ENCODE measurements around the gene PRMT2. TPM values are rescaled to one million over a fixed set of nuclear protein-coding genes. Genes with fewer than 3 reads are reported as not detected.

The PRMT2 gene
- total RNA-seq, 1 experiment from 2014 or later: 60.5 TPM

DNA sequence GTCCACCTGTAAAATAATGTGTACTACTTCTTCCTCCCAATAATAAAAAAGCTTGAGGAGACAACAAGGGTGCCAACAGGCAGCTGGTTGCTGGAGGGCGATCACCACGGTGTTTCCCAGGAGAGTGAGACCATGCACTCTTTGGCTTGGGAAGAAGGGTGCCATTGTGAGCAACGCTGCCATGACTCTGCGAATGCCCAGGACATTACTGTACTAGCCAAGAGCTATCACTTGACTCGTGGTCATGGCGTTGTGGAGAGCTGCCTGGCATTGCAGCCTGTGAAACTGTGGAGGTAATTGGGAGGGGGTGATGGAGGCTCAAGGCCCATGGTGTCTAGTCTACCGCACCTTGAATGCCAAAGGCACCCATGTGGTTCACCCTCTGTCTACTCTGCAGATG, 14.6 kb upstream of the PRMT2 start:
- H3K27me3 ChIP-seq (ENCODE audit: control insufficient read depth, insufficient read depth, low read length): no peaks in the 10 kb centered on the region
- no peak overlapping the region for H3K27ac ChIP-seq (ENCODE audit: low read length)
- in situ Hi-C loops (cut with HindIII; ENCODE audit: low pct_unique_long_range_greater_than_20kb, low sequenced_read_pairs): no loop called here
- H3K9me3 ChIP-seq (ENCODE audit: control insufficient read depth, insufficient read depth, low read depth, low read length): no peaks in the 10 kb centered on the region
- BruUV-seq (replicated peaks): no TSS peak
- ChIA-PET POLR2A (no interaction called here), CTCF (no interaction called here)
- DNase-seq (ENCODE audit: low read depth, low spot score): no peak
- no peaks in the 10 kb centered on the region for H3K4me1 ChIP-seq (ENCODE audit: control insufficient read depth, insufficient read depth, low read length)
- no peak for ATAC-seq
- intact Hi-C loops (cut with micrococcal nuclease; ENCODE audit: unreplicated experiment): no loop called here
- H3K36me3 ChIP-seq (ENCODE audit: control insufficient read depth, insufficient read depth, low read length): no peaks in the 10 kb centered on the region
- TF ChIP-seq CTCF (IDR thresholded peaks at IDR 0.05) (no peak), SIN3A (IDR thresholded peaks at IDR 0.05; ENCODE audit: borderline replicate concordance, insufficient read depth, low read depth, low read length) (no peak), TCF7L2 (IDR thresholded peaks at IDR 0.05; ENCODE audit: low read depth, low read length) (no peak), POLR2AphosphoS5 (IDR thresholded peaks at IDR 0.05; ENCODE audit: low read depth, low read length) (no peak)
- TF ChIP-seq, protein P1, sequence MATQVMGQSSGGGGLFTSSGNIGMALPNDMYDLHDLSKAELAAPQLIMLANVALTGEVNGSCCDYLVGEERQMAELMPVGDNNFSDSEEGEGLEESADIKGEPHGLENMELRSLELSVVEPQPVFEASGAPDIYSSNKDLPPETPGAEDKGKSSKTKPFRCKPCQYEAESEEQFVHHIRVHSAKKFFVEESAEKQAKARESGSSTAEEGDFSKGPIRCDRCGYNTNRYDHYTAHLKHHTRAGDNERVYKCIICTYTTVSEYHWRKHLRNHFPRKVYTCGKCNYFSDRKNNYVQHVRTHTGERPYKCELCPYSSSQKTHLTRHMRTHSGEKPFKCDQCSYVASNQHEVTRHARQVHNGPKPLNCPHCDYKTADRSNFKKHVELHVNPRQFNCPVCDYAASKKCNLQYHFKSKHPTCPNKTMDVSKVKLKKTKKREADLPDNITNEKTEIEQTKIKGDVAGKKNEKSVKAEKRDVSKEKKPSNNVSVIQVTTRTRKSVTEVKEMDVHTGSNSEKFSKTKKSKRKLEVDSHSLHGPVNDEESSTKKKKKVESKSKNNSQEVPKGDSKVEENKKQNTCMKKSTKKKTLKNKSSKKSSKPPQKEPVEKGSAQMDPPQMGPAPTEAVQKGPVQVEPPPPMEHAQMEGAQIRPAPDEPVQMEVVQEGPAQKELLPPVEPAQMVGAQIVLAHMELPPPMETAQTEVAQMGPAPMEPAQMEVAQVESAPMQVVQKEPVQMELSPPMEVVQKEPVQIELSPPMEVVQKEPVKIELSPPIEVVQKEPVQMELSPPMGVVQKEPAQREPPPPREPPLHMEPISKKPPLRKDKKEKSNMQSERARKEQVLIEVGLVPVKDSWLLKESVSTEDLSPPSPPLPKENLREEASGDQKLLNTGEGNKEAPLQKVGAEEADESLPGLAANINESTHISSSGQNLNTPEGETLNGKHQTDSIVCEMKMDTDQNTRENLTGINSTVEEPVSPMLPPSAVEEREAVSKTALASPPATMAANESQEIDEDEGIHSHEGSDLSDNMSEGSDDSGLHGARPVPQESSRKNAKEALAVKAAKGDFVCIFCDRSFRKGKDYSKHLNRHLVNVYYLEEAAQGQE (IDR thresholded peaks at IDR 0.05; ENCODE audit: insufficient read depth in 1 of 2, low read depth in 2 of 2, low read length in 1 of 2): no peak
- no peak overlapping the region for H3K4me3 ChIP-seq (ENCODE audit: low read depth in 2 of 2, low read length in 2 of 2)

GRCh38 chr21:46621457-46622182, 13.9 kb upstream of the PRMT2 start:
- TF ChIP-seq SIN3A (IDR thresholded peaks at IDR 0.05; ENCODE audit: borderline replicate concordance, insufficient read depth, low read depth, low read length): no peak
- TF ChIP-seq CTCF (IDR thresholded peaks at IDR 0.05): no peak
- TF ChIP-seq, protein P1 (IDR thresholded peaks at IDR 0.05; ENCODE audit: insufficient read depth in 1 of 2, low read depth in 2 of 2, low read length in 1 of 2): no peak
- TF ChIP-seq TCF7L2 (IDR thresholded peaks at IDR 0.05; ENCODE audit: low read depth, low read length): no peak
- TF ChIP-seq POLR2AphosphoS5 (IDR thresholded peaks at IDR 0.05; ENCODE audit: low read depth, low read length): no peak
- ChIA-PET POLR2A (no interaction called here), CTCF (no interaction called here)
- BruUV-seq (replicated peaks): no TSS peak
- Histone ChIP-seq H3K27me3 (ENCODE audit: control insufficient read depth, insufficient read depth, low read length) (no peaks in the 10 kb centered on the region), H3K36me3 (ENCODE audit: control insufficient read depth, insufficient read depth, low read length) (no peaks in the 10 kb centered on the region), H3K27ac (ENCODE audit: low read length) (no peak overlapping the region), H3K9me3 (ENCODE audit: control insufficient read depth, insufficient read depth, low read depth, low read length) (no peaks in the 10 kb centered on the region), H3K4me1 (ENCODE audit: control insufficient read depth, insufficient read depth, low read length) (no peaks in the 10 kb centered on the region), H3K4me3 (ENCODE audit: low read depth in 2 of 2, low read length in 2 of 2) (no peak overlapping the region)
- ATAC-seq (no peak), DNase-seq (ENCODE audit: low read depth, low spot score) (no peak)
- intact Hi-C loops (cut with micrococcal nuclease; ENCODE audit: unreplicated experiment): no loop called here
- in situ Hi-C loops (cut with HindIII; ENCODE audit: low pct_unique_long_range_greater_than_20kb, low sequenced_read_pairs): no loop called here

Measured in Panc1 (cell line).